HCT116 (cell line): ENCODE measurements around the gene BAIAP2L2. TPM values are rescaled to one million over a fixed set of nuclear protein-coding genes. Genes with fewer than 3 reads are reported as not detected.

Experiments
- ATAC-seq: fragments of 200-7000 bp; cut with Tn5 transposase; 2 replicates; pipeline ENCODE4 v1.9.1; 2020; ENCODE audit warnings: mild to moderate bottlenecking, moderate library complexity
- BruUV-seq: library from RNA; stranded (reverse); fragments of 400-500 nt; replicated peaks from 2 replicates; lab custom pipeline; 2021; lab: Mats Ljungman, UMichigan
- CTCF ChIA-PET: fragments of 300-600 bp; sonication (Branson Sonifier 250); formaldehyde crosslinking; loops from one replicate; lab custom pipeline; 2021; ENCODE audit warnings: antibody characterized with exemption; lab: Charles Lee
- POLR2A ChIA-PET: fragments of 300-600, 350-600 bp; sonication (Branson Sonifier 250); formaldehyde crosslinking; loops from one replicate; lab custom pipeline; 2021; ENCODE audit warnings: antibody characterized with exemption; lab: Charles Lee
- RAD21 ChIA-PET, 2 experiments: fragments of 300-600 bp; sonication (Branson Sonifier 250); formaldehyde crosslinking; loops; one replicate each; lab custom pipeline; 2023; ENCODE audit warnings: low total read pairs in 2 of 2; ENCODE audit not compliant: uncharacterized antibody in 2 of 2, unreplicated experiment in 2 of 2, low non-redundant PET in 1 of 2; lab: Charles Lee
- DNase-seq: peaks from one replicate; pipeline ENCODE4 v3.0.0-alpha.2; 2010; ENCODE audit warnings: low read depth, low spot score
- H2AFZ ChIP-seq: fragments of 200-600 bp; shearing (Covaris generic), sonication (generic); 2 replicates; pipeline ENCODE4 v1.6.1; 2017; ENCODE audit warnings: low read depth, mixed run types, mixed read lengths, antibody characterized with exemption, low read length; ENCODE audit not compliant: poor library complexity, severe bottlenecking
- H3K27ac ChIP-seq: 2 replicates; pipeline ENCODE4 v1.5.1; 2012; ENCODE audit warnings: low read depth, low read length
- H3K27me3 ChIP-seq: fragments of 200-600 bp; sonication (generic); 2 replicates; pipeline ENCODE4 v1.6.1; 2016; ENCODE audit warnings: mixed run types, low read length, mixed read lengths; ENCODE audit not compliant: insufficient read depth
- H3K36me3 ChIP-seq, 2 experiments: fragments of 200-500 bp in 1 of 2; fragments of 200-600 bp in 1 of 2; sonication (Bioruptor generic) in 1 of 2; sonication (generic) in 1 of 2; 2 replicates each; pipeline versions ENCODE4 v1.5.1 to v1.6.1; 2014 to 2016; ENCODE audit warnings: low read length in 2 of 2, inconsistent platforms in 1 of 2, mixed read lengths in 1 of 2, mixed run types in 1 of 2; ENCODE audit not compliant: insufficient read depth in 2 of 2, control insufficient read depth in 1 of 2
- H3K4me1 ChIP-seq, 2 experiments: fragments of 200-600 bp in 1 of 2; sonication (generic) in 1 of 2; 2 replicates each; pipeline versions ENCODE4 v1.5.1 to v1.6.1; 2012 to 2017; ENCODE audit warnings: low read length in 2 of 2, inconsistent platforms in 1 of 2, mild to moderate bottlenecking in 1 of 2, mixed read lengths in 1 of 2, mixed run types in 1 of 2, moderate library complexity in 1 of 2; ENCODE audit not compliant: insufficient read depth in 2 of 2, control insufficient read depth in 1 of 2
- H3K4me2 ChIP-seq: fragments of 200-600 bp; sonication (generic); 2 replicates; pipeline ENCODE4 v1.6.1; 2017; ENCODE audit warnings: mixed run types, low read length, mixed read lengths
- H3K4me3 ChIP-seq, 2 experiments: fragments of 200-600 bp in 1 of 2; sonication (generic) in 1 of 2; replicated peaks in 1 of 2; 2 replicates each; pipeline ENCODE4 v1.5.1; 2011 to 2016; ENCODE audit warnings: low read length in 2 of 2, control low read depth in 1 of 2, low read depth in 1 of 2, mild to moderate bottlenecking in 1 of 2, mixed read lengths in 1 of 2, mixed run types in 1 of 2
- H3K79me2 ChIP-seq: fragments of 200-600 bp; sonication (generic); 2 replicates; pipeline ENCODE4 v1.6.1; 2017; ENCODE audit warnings: mild to moderate bottlenecking, mixed run types, low read length, moderate library complexity, mixed read lengths; ENCODE audit not compliant: insufficient read depth
- H3K9ac ChIP-seq: fragments of 200-600 bp; sonication (generic); 2 replicates; pipeline ENCODE4 v1.6.1; 2016; ENCODE audit warnings: low read length, mixed read lengths
- H3K9me2 ChIP-seq: fragments of 200-600 bp; sonication (generic), shearing (Covaris generic); 2 replicates; pipeline ENCODE4 v1.6.1; 2017; ENCODE audit warnings: mixed run types, mild to moderate bottlenecking, moderate library complexity; ENCODE audit not compliant: insufficient read depth
- H3K9me3 ChIP-seq, 2 experiments: fragments of 200-500 bp in 1 of 2; fragments of 200-600 bp in 1 of 2; sonication (Bioruptor generic) in 1 of 2; sonication (generic) in 1 of 2; 2 replicates each; pipeline ENCODE4 v1.6.1; 2014 to 2017; ENCODE audit warnings: low read length in 2 of 2, mixed read lengths in 2 of 2, inconsistent platforms in 1 of 2, low read depth in 1 of 2, mild to moderate bottlenecking in 1 of 2, mixed run types in 1 of 2, moderate library complexity in 1 of 2; ENCODE audit not compliant: control insufficient read depth in 1 of 2, insufficient read depth in 1 of 2
- H4K20me1 ChIP-seq: fragments of 200-600 bp; sonication (generic), shearing (Covaris generic); 2 replicates; pipeline ENCODE4 v1.6.1; 2017; ENCODE audit warnings: mixed run types, mild to moderate bottlenecking, moderate library complexity; ENCODE audit not compliant: insufficient read depth
- ATF3 ChIP-seq: IDR thresholded peaks from 2 replicates; pipeline ENCODE4 v1.6.1; 2012
- CBX3 ChIP-seq: IDR thresholded peaks from 2 replicates; pipeline ENCODE4 v1.6.1; 2012; ENCODE audit warnings: low read depth
- CEBPB ChIP-seq: IDR thresholded peaks from 2 replicates; pipeline ENCODE4 v1.6.1; 2012; ENCODE audit warnings: low read depth
- CTCF ChIP-seq, 3 experiments: fragments of 200-600 bp in 1 of 3; sonication (generic) in 1 of 3; IDR thresholded peaks in 2 of 3; conservative IDR thresholded peaks in 1 of 3; 2 replicates each; pipeline ENCODE4 v1.5.1; 2012 to 2017; ENCODE audit warnings: low read depth in 2 of 3, low read length in 2 of 3, antibody characterized with exemption in 1 of 3, borderline replicate concordance in 1 of 3, control low read depth in 1 of 3, mild to moderate bottlenecking in 1 of 3, mixed read lengths in 1 of 3, mixed run types in 1 of 3, moderate library complexity in 1 of 3; ENCODE audit not compliant: insufficient read depth in 1 of 3
- EGR1 ChIP-seq: IDR thresholded peaks from 2 replicates; pipeline ENCODE4 v1.6.1; 2012; ENCODE audit warnings: low read depth
- ELF1 ChIP-seq: IDR thresholded peaks from 2 replicates; pipeline ENCODE4 v1.6.1; 2012; ENCODE audit warnings: low read depth, borderline replicate concordance
- EZH2 ChIP-seq: fragments of 200-600 bp; sonication (generic); IDR thresholded peaks from 2 replicates; pipeline ENCODE4 v1.6.1; 2017; ENCODE audit warnings: antibody characterized with exemption, mixed run types
- EZH2phosphoT487 ChIP-seq: fragments of 200-600 bp; IDR thresholded peaks from 2 replicates; pipeline ENCODE4 v1.6.1; 2018; ENCODE audit warnings: antibody characterized with exemption, borderline replicate concordance
- JUND ChIP-seq: IDR thresholded peaks from 2 replicates; pipeline ENCODE4 v1.6.1; 2012
- MAX ChIP-seq: IDR thresholded peaks from 2 replicates; pipeline ENCODE4 v1.6.1; 2012
- POLR2A ChIP-seq: IDR thresholded peaks from 2 replicates; pipeline ENCODE4 v1.7.0; 2011; ENCODE audit warnings: borderline replicate concordance; ENCODE audit not compliant: insufficient read depth, insufficient read length; ENCODE audit errors: extremely low read depth
- RAD21 ChIP-seq: IDR thresholded peaks from 2 replicates; pipeline ENCODE4 v1.6.1; 2012; ENCODE audit warnings: low read depth, mild to moderate bottlenecking
- REST ChIP-seq: IDR thresholded peaks from 2 replicates; pipeline ENCODE4 v1.6.1; 2012; ENCODE audit warnings: low read depth
- SIN3A ChIP-seq: IDR thresholded peaks from 2 replicates; pipeline ENCODE4 v1.6.1; 2012; ENCODE audit warnings: low read depth
- SRF ChIP-seq: IDR thresholded peaks from 2 replicates; pipeline ENCODE4 v1.6.1; 2012; ENCODE audit warnings: low read depth
- TCF7L2 ChIP-seq: IDR thresholded peaks from 2 replicates; pipeline ENCODE4 v1.7.0; 2011; ENCODE audit warnings: borderline replicate concordance, inconsistent platforms; ENCODE audit not compliant: insufficient read depth, insufficient read length; ENCODE audit errors: extremely low read depth
- YY1 ChIP-seq: IDR thresholded peaks from 2 replicates; pipeline ENCODE4 v1.6.1; 2011; ENCODE audit warnings: low read length, low read depth, moderate library complexity, mild to moderate bottlenecking; ENCODE audit not compliant: insufficient replicate concordance; ENCODE audit errors: extremely low read depth
- ZBTB33 ChIP-seq: IDR thresholded peaks from 2 replicates; pipeline ENCODE4 v1.6.1; 2011; ENCODE audit warnings: mild to moderate bottlenecking, low read length, moderate library complexity; ENCODE audit not compliant: insufficient replicate concordance; ENCODE audit errors: extremely low read depth
- ZFX ChIP-seq: fragments of 450-650 bp; IDR thresholded peaks from 2 replicates; pipeline ENCODE4 v1.6.1; 2017
- ZNF274 ChIP-seq: fragments of 200-500 bp; sonication (Bioruptor generic); IDR thresholded peaks from 2 replicates; pipeline ENCODE4 v1.6.1; 2014; ENCODE audit warnings: mild to moderate bottlenecking, low read depth, low read length, inconsistent platforms
- intact Hi-C: fragments of 100-400 bp; cut with micrococcal nuclease; formaldehyde crosslinking; loops from 2 replicates; pipeline ENCODE4 v1.10.0; 2022
- total RNA-seq: library from RNA; stranded (reverse); gene quantifications from one replicate; pipeline ENCODE4 v1.2.1, GENCODE V29; 2021; ENCODE audit not compliant: unreplicated experiment

Gene BAIAP2L2
- total RNA-seq, 1 experiment from 2014 or later, result 1.0 TPM

GRCh38 chr22:38040953-38041759 lies 69.3 kb downstream of the BAIAP2L2 start:
- no peak overlapping the region for H3K27ac ChIP-seq
- intact Hi-C loops, result no loop called here
- RAD21 ChIA-PET, result no interaction called here
- DNase-seq (no peak), ATAC-seq (no peak)
- BruUV-seq, result no TSS peak
- H2AFZ ChIP-seq, result no peak overlapping the region
- POLR2A ChIA-PET, result no interaction called here
- no peaks in the 10 kb centered on the region for H3K79me2 ChIP-seq
- H3K4me1 ChIP-seq, result peaks cover 0 to 3% of the 10 kb centered on the region in 2 experiments; a peak in 1 of 4 replicates
- no peak overlapping the region for H3K4me2 ChIP-seq
- H4K20me1 ChIP-seq, result no peaks in the 10 kb centered on the region
- H3K9me3 ChIP-seq, result no peaks in the 10 kb centered on the region
- H3K9me2 ChIP-seq, result no peaks in the 10 kb centered on the region
- no peak overlapping the region for H3K9ac ChIP-seq
- TF ChIP-seq ZFX (no peak), ZBTB33 (no peak), SRF (no peak), JUND (no peak), REST (no peak), CEBPB (no peak), TCF7L2 (no peak), CBX3 (no peak), CTCF (IDR thresholded peaks at IDR 0.05 in 2 of 3, conservative IDR thresholded peaks at IDR 0.05 in 1 of 3; ENCODE audit: borderline replicate concordance in 1 of 3, insufficient read depth in 1 of 3, low read depth in 2 of 3, low read length in 2 of 3) (no peak), SIN3A (no peak), YY1 (no peak), POLR2A (no peak), ATF3 (no peak), EGR1 (no peak), EZH2 (no peak), ZNF274 (no peak), RAD21 (no peak), MAX (no peak), ELF1 (no peak), EZH2phosphoT487 (no peak)
- CTCF ChIA-PET, result interaction anchor here (1.6 kb wide), 1 partner anchor 11 kb away, joined by 6 read pairs; no protein-coding TSS in a partner anchor
- no peaks in the 10 kb centered on the region for H3K36me3 ChIP-seq
- no peak overlapping the region for H3K4me3 ChIP-seq
- H3K27me3 ChIP-seq, result no peaks in the 10 kb centered on the region
